Measurements from ENCODE around the gene USP37. TPM values are rescaled to one million over a fixed set of nuclear protein-coding genes. Genes with fewer than 3 reads are reported as not detected.

USP37 gene
- total RNA-seq, 1 donor from 2014 or later: 5.7 TPM

- peaks cover 83% of the 10 kb centered on the region for H3K36me3 ChIP-seq
- no peak overlapping the region for H3K4me3 ChIP-seq
- H3K27ac ChIP-seq (replicated peaks): no peak overlapping the region
- H3K4me1 ChIP-seq: no peaks in the 10 kb centered on the region
- H3K9me3 ChIP-seq (replicated peaks): no peaks in the 10 kb centered on the region
- no peak for TF ChIP-seq CTCF (IDR thresholded peaks at IDR 0.05; ENCODE audit: borderline replicate concordance)
- intact Hi-C loops (cut with micrococcal nuclease): no loop called here
- DNase-seq: no peak
- H3K27me3 ChIP-seq (ENCODE audit: low read depth): no peaks in the 10 kb centered on the region
Measured at GRCh38 chr2:218485986-218486667, 82.0 kb downstream of the USP37 start.

DNA sequence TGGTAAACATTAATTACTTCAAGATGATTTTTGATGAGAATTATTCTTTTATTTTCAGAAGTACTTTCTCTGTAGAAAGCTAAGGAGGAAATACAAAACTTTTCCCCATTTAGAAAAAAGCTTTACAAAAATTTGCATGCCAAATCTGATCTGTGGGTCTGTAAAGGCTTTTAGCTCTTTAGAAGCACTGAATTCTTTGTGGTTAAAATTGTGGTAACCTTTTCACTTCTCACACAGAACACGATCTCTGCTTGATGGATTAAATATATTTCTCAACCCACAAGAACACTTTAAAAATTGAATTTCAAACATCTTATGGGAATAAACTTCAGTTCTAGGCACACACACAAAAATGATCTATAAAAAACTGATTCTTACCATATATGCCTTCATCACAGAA is 85.5 kb downstream of the USP37 start:
- no peak for TF ChIP-seq CTCF (IDR thresholded peaks at IDR 0.05; ENCODE audit: borderline replicate concordance)
- Histone ChIP-seq H3K27me3 (ENCODE audit: low read depth) (no peaks in the 10 kb centered on the region), H3K36me3 (peaks cover 75% of the 10 kb centered on the region), H3K4me1 (no peaks in the 10 kb centered on the region), H3K9me3 (replicated peaks) (no peaks in the 10 kb centered on the region), H3K4me3 (no peak overlapping the region), H3K27ac (replicated peaks) (no peak overlapping the region)
- intact Hi-C loops (cut with micrococcal nuclease): no loop called here
- no peak for DNase-seq

- H3K36me3 ChIP-seq: peaks cover 73% of the 10 kb centered on the region
- no peaks in the 10 kb centered on the region for H3K27me3 ChIP-seq (ENCODE audit: low read depth)
- TF ChIP-seq CTCF (IDR thresholded peaks at IDR 0.05; ENCODE audit: borderline replicate concordance): no peak
- intact Hi-C loops (cut with micrococcal nuclease): no loop called here
- no peak overlapping the region for H3K4me3 ChIP-seq
- H3K9me3 ChIP-seq (replicated peaks): no peaks in the 10 kb centered on the region
- peaks cover 8% of the 10 kb centered on the region for H3K4me1 ChIP-seq
- H3K27ac ChIP-seq (replicated peaks): no peak overlapping the region
- no peak for DNase-seq
Measured at GRCh38 chr2:218479595-218479994, 88.6 kb downstream of the USP37 start.

- Histone ChIP-seq H3K4me3 (no peak overlapping the region), H3K36me3 (peaks cover 75% of the 10 kb centered on the region), H3K9me3 (replicated peaks) (no peaks in the 10 kb centered on the region), H3K4me1 (peaks cover 8% of the 10 kb centered on the region), H3K27me3 (ENCODE audit: low read depth) (no peaks in the 10 kb centered on the region), H3K27ac (replicated peaks) (no peak overlapping the region)
- intact Hi-C loops (cut with micrococcal nuclease): no loop called here
- no peak for TF ChIP-seq CTCF (IDR thresholded peaks at IDR 0.05; ENCODE audit: borderline replicate concordance)
- DNase-seq: no peak
Measured at GRCh38 chr2:218478544-218478943, 89.6 kb downstream of the USP37 start.

- DNase-seq: no peak
- intact Hi-C loops (cut with micrococcal nuclease): no loop called here
- Histone ChIP-seq H3K36me3 (peaks cover 80% of the 10 kb centered on the region), H3K4me3 (no peak overlapping the region), H3K27me3 (ENCODE audit: low read depth) (no peaks in the 10 kb centered on the region), H3K9me3 (replicated peaks) (no peaks in the 10 kb centered on the region), H3K27ac (replicated peaks) (no peak overlapping the region), H3K4me1 (peaks cover 8% of the 10 kb centered on the region)
- TF ChIP-seq CTCF (IDR thresholded peaks at IDR 0.05; ENCODE audit: borderline replicate concordance): no peak
Measured at GRCh38 chr2:218477247-218477646, 90.9 kb downstream of the USP37 start.

Measured in left ventricle myocardium inferior (tissue), 1 donor.